GM12872 (cell line): ENCODE data around the gene NUDT3.
A peak's percentile ranks its signal among the peaks of the same experiment; 100 is the strongest.

Experiments
- CTCF ChIP-seq: IDR thresholded peaks from 3 replicates; pipeline ENCODE4 v1.5.1; 2011; ENCODE audit warnings: low read depth, mild to moderate bottlenecking, low read length, moderate library complexity; ENCODE audit not compliant: insufficient read depth

Gene NUDT3

GRCh38 chr6:34247481-34248197 is 144.8 kb downstream of the NUDT3 start:
- TF ChIP-seq CTCF: no peak

GRCh38 chr6:34246563-34247391 is 145.7 kb downstream of the NUDT3 start:
- TF ChIP-seq CTCF: peak; percentile 79

- no peak for TF ChIP-seq CTCF
These were observed 146.3 kb downstream of the NUDT3 start for GRCh38 chr6:34246249-34246562.

- peak; percentile 61 for TF ChIP-seq CTCF
These were observed 148.3 kb downstream of the NUDT3 start for GRCh38 chr6:34243901-34244884.

- TF ChIP-seq CTCF: no peak
These were observed 149.2 kb downstream of the NUDT3 start for GRCh38 chr6:34243131-34243771.

- no peak for TF ChIP-seq CTCF
These were observed 150.0 kb downstream of the NUDT3 start for GRCh38 chr6:34242252-34243130.
